ENCODE results near the gene TRAPPC1. TPM values are rescaled to one million over a fixed set of nuclear protein-coding genes. Genes with fewer than 3 reads are reported as not detected.

Gene TRAPPC1
- total RNA-seq, 2 experiments from 2014 or later = 166 to 169 TPM

- ChIA-PET CTCF (interaction anchor here (0.9 to 2.0 kb wide), 3 partner anchors 67 to 138 kb away, joined by 3 to 7 read pairs (median 4); no protein-coding TSS in a partner anchor), POLR2A (interaction anchor here (0.6 to 0.8 kb wide), 2 partner anchors 32 to 65 kb away, joined by 3 read pairs; partner anchors contain the start of gene NAA38)
- ATAC-seq = peak; percentile 65
- Mint-ChIP-seq H3K9me3 (ENCODE audit: low read depth) (no peaks in the 10 kb centered on the region), H3K36me3 (ENCODE audit: low read depth) (peaks cover 6% of the 10 kb centered on the region), H3K27me3 (no peaks in the 10 kb centered on the region), H3K27ac (peak overlapping the region; percentile 81), H3K4me3 (peak overlapping the region; percentile 56), H3K4me1 (peaks cover 23% of the 10 kb centered on the region)
- intact Hi-C loops (cut with DNase I, micrococcal nuclease) = loop anchor here (1.0 to 2.0 kb wide), 3 partner anchors 9 to 88 kb away; partner anchors contain the start of genes CNTROB (in 1 of the 2), KDM6B (in 1 of the 2) and TRAPPC1 (in 1 of the 2)
- DNase-seq = no peak
Measured at GRCh38 chr17:7922269-7922844, 9.4 kb downstream of the TRAPPC1 start.

- ChIA-PET POLR2A (interaction anchor here (0.6 to 3.5 kb wide), 2 partner anchors 16 to 255 kb away, joined by 3 to 25 read pairs; partner anchors contain the start of genes CNTROB and TRAPPC1), CTCF (interaction anchor here (0.6 to 8.5 kb wide), 12 partner anchors 11 to 143 kb away, joined by 3 to 61 read pairs (median 5); partner anchors contain the start of genes CNTROB, KCNAB3 and TRAPPC1)
- intact Hi-C loops (cut with DNase I, micrococcal nuclease) = no loop called here
- ATAC-seq (no peak), DNase-seq (no peak)
- Mint-ChIP-seq H3K36me3 (ENCODE audit: low read depth) (peaks cover 10% of the 10 kb centered on the region), H3K4me3 (peak overlapping the region; percentile 86), H3K4me1 (peaks cover 32% of the 10 kb centered on the region), H3K27ac (peak overlapping the region; percentile 80), H3K9me3 (ENCODE audit: low read depth) (no peaks in the 10 kb centered on the region), H3K27me3 (no peaks in the 10 kb centered on the region)
Measured at GRCh38 chr17:7916808-7917207, 14.9 kb downstream of the TRAPPC1 start.

GRCh38 chr17:7916385-7916682, 15.4 kb downstream of the TRAPPC1 start:
- ATAC-seq (no peak), DNase-seq (no peak)
- Mint-ChIP-seq H3K9me3 (ENCODE audit: low read depth) (no peaks in the 10 kb centered on the region), H3K27me3 (no peaks in the 10 kb centered on the region), H3K36me3 (ENCODE audit: low read depth) (peaks cover 12% of the 10 kb centered on the region), H3K4me1 (peaks cover 27% of the 10 kb centered on the region), H3K27ac (peak overlapping the region; percentile 80), H3K4me3 (peak overlapping the region; percentile 86)
- CTCF ChIA-PET = interaction anchor here (0.6 to 8.5 kb wide), 23 partner anchors 11 to 242 kb away, joined by 3 to 61 read pairs (median 4); partner anchors contain the start of genes CNTROB, CYB5D1, KCNAB3 and NAA38
- POLR2A ChIA-PET = interaction anchor here (0.9 to 3.5 kb wide), 4 partner anchors 16 to 125 kb away, joined by 3 to 25 read pairs (median 3); partner anchors contain the start of genes CNTROB and TRAPPC1
- intact Hi-C loops (cut with DNase I, micrococcal nuclease) = no loop called here

- H3K27me3 Mint-ChIP-seq = no peaks in the 10 kb centered on the region
- ChIA-PET POLR2A (interaction anchor here (0.9 to 3.5 kb wide), 4 partner anchors 17 to 126 kb away, joined by 3 to 25 read pairs (median 3); partner anchors contain the start of genes CNTROB and TRAPPC1), CTCF (interaction anchor here (0.6 to 8.5 kb wide), 23 partner anchors 16 to 383 kb away, joined by 3 to 61 read pairs (median 4); partner anchors contain the start of genes CNTROB, CYB5D1, KCNAB3 and NAA38)
Measured at GRCh38 chr17:7915611-7916384, 15.9 kb downstream of the TRAPPC1 start, which contains the start of gene RNF227. Gene RNF227 (minus strand): TSS chr17:7916289. CDS start chr17:7916195, 94 bp downstream.

GRCh38 chr17:7915179-7915610, 16.6 kb downstream of the TRAPPC1 start:
- H3K27ac Mint-ChIP-seq = peak overlapping the region; percentile 82
- H3K4me3 Mint-ChIP-seq = peak overlapping the region; percentile 86
- ChIA-PET POLR2A (interaction anchor here (1.3 to 3.5 kb wide), 2 partner anchors 18 to 126 kb away, joined by 3 to 25 read pairs; partner anchors contain the start of genes CNTROB and TRAPPC1), CTCF (interaction anchor here (0.6 to 8.5 kb wide), 13 partner anchors 17 to 383 kb away, joined by 3 to 61 read pairs (median 5); partner anchors contain the start of genes CNTROB, CYB5D1, KCNAB3 and NAA38)
- ATAC-seq (peak; percentile 39), DNase-seq (no peak)
- H3K9me3 Mint-ChIP-seq (ENCODE audit: low read depth) = no peaks in the 10 kb centered on the region
- H3K27me3 Mint-ChIP-seq = no peaks in the 10 kb centered on the region
- intact Hi-C loops (cut with DNase I, micrococcal nuclease) = loop anchor here (1.0 to 2.0 kb wide), 4 partner anchors 17 to 80 kb away; partner anchors contain the start of genes CNTROB (in 2 of the 2), KDM6B (in 1 of the 2) and NAA38 (in 1 of the 2)
- H3K4me1 Mint-ChIP-seq = peaks cover 27% of the 10 kb centered on the region
- H3K36me3 Mint-ChIP-seq (ENCODE audit: low read depth) = peaks cover 24% of the 10 kb centered on the region

More at GRCh38 chr17:7915611-7916384, 15.9 kb downstream of the TRAPPC1 start, which contains the start of gene RNF227:
- H3K4me1 Mint-ChIP-seq = peaks cover 27% of the 10 kb centered on the region
- peak within 1 kb of the TSS; percentile 82 for H3K27ac Mint-ChIP-seq
- peak; percentile 88 for ATAC-seq
- peak; percentile 95 for DNase-seq
- H3K9me3 Mint-ChIP-seq (ENCODE audit: low read depth) = no peaks in the 10 kb centered on the region
- peak within 1 kb of the TSS; percentile 86 for H3K4me3 Mint-ChIP-seq
- intact Hi-C loops (cut with DNase I, micrococcal nuclease) = loop anchor here (1.0 to 2.0 kb wide), 4 partner anchors 17 to 81 kb away; partner anchors contain the start of genes CNTROB (in 2 of the 2), KDM6B (in 1 of the 2) and NAA38 (in 1 of the 2)
- peaks cover 18% of the 10 kb centered on the region for H3K36me3 Mint-ChIP-seq (ENCODE audit: low read depth)

GRCh38 chr17:7912927-7913524, 18.7 kb downstream of the TRAPPC1 start:
- H3K27ac Mint-ChIP-seq = peak overlapping the region; percentile 75

GRCh38 chr17:7911116-7911515, 20.6 kb downstream of the TRAPPC1 start:
- DNase-seq (no peak), ATAC-seq (no peak)
- Mint-ChIP-seq H3K4me3 (no peak overlapping the region), H3K4me1 (peaks cover 19% of the 10 kb centered on the region), H3K27me3 (no peaks in the 10 kb centered on the region), H3K36me3 (ENCODE audit: low read depth) (peaks cover 44% of the 10 kb centered on the region), H3K9me3 (ENCODE audit: low read depth) (no peaks in the 10 kb centered on the region), H3K27ac (no peak overlapping the region)
- POLR2A ChIA-PET = interaction anchor here (1.2 kb wide), 1 partner anchor 80 kb away, joined by 3 read pairs; no protein-coding TSS in a partner anchor
- CTCF ChIA-PET = interaction anchor here (1.0 to 8.5 kb wide), 4 partner anchors 20 to 149 kb away, joined by 3 to 58 read pairs (median 38); partner anchors contain the start of genes CNTROB, KCNAB3 and TRAPPC1
- intact Hi-C loops (cut with DNase I, micrococcal nuclease) = no loop called here

More at GRCh38 chr17:7912927-7913524, 18.7 kb downstream of the TRAPPC1 start:
- Mint-ChIP-seq H3K27me3 (no peaks in the 10 kb centered on the region), H3K4me3 (no peak overlapping the region), H3K4me1 (peaks cover 27% of the 10 kb centered on the region), H3K36me3 (ENCODE audit: low read depth) (peaks cover 37% of the 10 kb centered on the region), H3K9me3 (ENCODE audit: low read depth) (no peaks in the 10 kb centered on the region)
- intact Hi-C loops (cut with DNase I, micrococcal nuclease) = loop anchor here (1.0 to 2.0 kb wide), 5 partner anchors 38 to 144 kb away; no protein-coding TSS in a partner anchor
- DNase-seq (peak; percentile 55), ATAC-seq (peak; percentile 60)
- ChIA-PET CTCF (interaction anchor here (0.6 to 8.5 kb wide), 24 partner anchors 12 to 869 kb away, joined by 3 to 58 read pairs (median 4); partner anchors contain the start of genes CNTROB, GUCY2D, KCNAB3 and NAA38), POLR2A (interaction anchor here (0.7 to 1.6 kb wide), 2 partner anchors 19 to 454 kb away, joined by 4 to 6 read pairs; partner anchors contain the start of genes CNTROB and TRAPPC1)

- Mint-ChIP-seq H3K36me3 (ENCODE audit: low read depth) (peaks cover 45% of the 10 kb centered on the region), H3K27me3 (no peaks in the 10 kb centered on the region), H3K27ac (no peak overlapping the region), H3K4me3 (no peak overlapping the region), H3K4me1 (peaks cover 19% of the 10 kb centered on the region), H3K9me3 (ENCODE audit: low read depth) (no peaks in the 10 kb centered on the region)
- POLR2A ChIA-PET = no interaction called here
- DNase-seq = no peak
- intact Hi-C loops (cut with DNase I, micrococcal nuclease) = no loop called here
- CTCF ChIA-PET = interaction anchor here (1.0 to 8.5 kb wide), 3 partner anchors 20 to 79 kb away, joined by 3 to 58 read pairs (median 3); partner anchors contain the start of genes CNTROB, KCNAB3 and TRAPPC1
- no peak for ATAC-seq
Measured at GRCh38 chr17:7910711-7911110, 21.0 kb downstream of the TRAPPC1 start.

GRCh38 chr17:7910281-7910680, 21.5 kb downstream of the TRAPPC1 start:
- H3K27me3 Mint-ChIP-seq = no peaks in the 10 kb centered on the region
- intact Hi-C loops (cut with DNase I, micrococcal nuclease) = no loop called here
- peaks cover 48% of the 10 kb centered on the region for H3K36me3 Mint-ChIP-seq (ENCODE audit: low read depth)
- no peak overlapping the region for H3K27ac Mint-ChIP-seq
- DNase-seq (no peak), ATAC-seq (no peak)
- no peak overlapping the region for H3K4me3 Mint-ChIP-seq
- peaks cover 17% of the 10 kb centered on the region for H3K4me1 Mint-ChIP-seq
- no peaks in the 10 kb centered on the region for H3K9me3 Mint-ChIP-seq (ENCODE audit: low read depth)
- ChIA-PET POLR2A (no interaction called here), CTCF (interaction anchor here (1.3 to 8.5 kb wide), 2 partner anchors 22 to 80 kb away, joined by 3 to 58 read pairs; partner anchors contain the start of genes CNTROB, KCNAB3 and TRAPPC1)

- Mint-ChIP-seq H3K27ac (no peak overlapping the region), H3K36me3 (ENCODE audit: low read depth) (peaks cover 55% of the 10 kb centered on the region), H3K27me3 (no peaks in the 10 kb centered on the region), H3K4me1 (peaks cover 9% of the 10 kb centered on the region), H3K4me3 (no peak overlapping the region), H3K9me3 (ENCODE audit: low read depth) (no peaks in the 10 kb centered on the region)
- intact Hi-C loops (cut with DNase I, micrococcal nuclease) = no loop called here
- CTCF ChIA-PET = interaction anchor here (1.0 kb wide), 1 partner anchor 11 kb away, joined by 3 read pairs; no protein-coding TSS in a partner anchor
- POLR2A ChIA-PET = no interaction called here
- ATAC-seq (no peak), DNase-seq (no peak)
Measured at GRCh38 chr17:7909089-7909488, 22.7 kb downstream of the TRAPPC1 start.
